ENCODE measurements around the gene PERCC1.

GRCh38 chr16:1459967-1460366, 29.1 kb downstream of the PERCC1 start:
- TF ChIP-seq CTCF (IDR thresholded peaks at IDR 0.05) (no peak), ZFX (IDR thresholded peaks at IDR 0.05; ENCODE audit: borderline replicate concordance) (no peak)

Measured in 22Rv1 (cell line).